Measurements from ENCODE around the gene PPFIA4. TPM values are rescaled to one million over a fixed set of nuclear protein-coding genes. Genes with fewer than 3 reads are reported as not detected.

The PPFIA4 gene
- total and polyA plus RNA-seq, 9 of the 15 experiments (the other 6 are each of a cell fraction or from before 2014, with no cell fraction given), result 0.07 to 12.0 (median 0.70) TPM

GRCh38 chr1:203096566-203096965, 70.3 kb downstream of the PPFIA4 start:
- Histone ChIP-seq H3K9me3 (replicated peaks; ENCODE audit: control insufficient read depth, insufficient read depth, low read depth, low read length) (no peaks in the 10 kb centered on the region), H3K27me3 (ENCODE audit: control insufficient read depth in 2 of 2, insufficient read depth in 2 of 2, low read length in 2 of 2) (peaks cover 9 to 13% of the 10 kb centered on the region in 2 experiments; a peak in 3 of 5 replicates), H3K4me2 (ENCODE audit: insufficient read depth, low read length) (no peak overlapping the region), H3K27ac (ENCODE audit: extremely low read depth, low read depth, low read length) (no peak overlapping the region), H3K9ac (ENCODE audit: insufficient read depth in 1 of 2, low read depth in 2 of 2, low read length in 2 of 2) (no peak overlapping the region), H2AFZ (ENCODE audit: low read depth, low read length) (no peak overlapping the region), H3K9me1 (ENCODE audit: control insufficient read depth, insufficient read depth, low read length) (no peaks in the 10 kb centered on the region), H3K4me3 (no peak overlapping the region), H3K4me1 (replicated peaks in 1 of 2; ENCODE audit: control insufficient read depth in 2 of 2, insufficient read depth in 2 of 2, low read length in 2 of 2) (no peaks in the 10 kb centered on the region), H3K79me2 (ENCODE audit: control insufficient read depth, insufficient read depth, low read length) (no peaks in the 10 kb centered on the region), H3K36me3 (ENCODE audit: control insufficient read depth, insufficient read depth, low read length) (no peaks in the 10 kb centered on the region), H4K20me1 (replicated peaks; ENCODE audit: control insufficient read depth, insufficient read depth, low read length) (no peaks in the 10 kb centered on the region)
- no TSS peak for BruUV-seq (replicated peaks)
- in situ Hi-C loops (cut with MboI) (no loop called here), intact Hi-C loops (cut with micrococcal nuclease) (no loop called here)
- FAIRE-seq (no peak), ATAC-seq (no peak), DNase-seq (ENCODE audit: extremely low read depth in 1 of 4, low spot score in 3 of 4) (no peak)
- TF ChIP-seq TCF3 (CRISPR knock-in tag; IDR thresholded peaks at IDR 0.05) (no peak), RFX7 (CRISPR knock-in tag; IDR thresholded peaks at IDR 0.05) (no peak), ZEB2 (IDR thresholded peaks at IDR 0.05) (no peak), REST (IDR thresholded peaks at IDR 0.05; ENCODE audit: borderline replicate concordance) (no peak), REST (CRISPR knock-in tag; IDR thresholded peaks at IDR 0.05; ENCODE audit: low read depth) (no peak), KLF10 (CRISPR knock-in tag; IDR thresholded peaks at IDR 0.05) (no peak)
- ChIA-PET POLR2A (interaction anchor here (0.5 to 0.7 kb wide), 3 partner anchors 169 to 210 kb away, joined by 3 to 5 read pairs (median 4); partner anchors contain the start of gene KLHL12), CTCF (ENCODE audit: low intra/inter-chr PET ratio) (no interaction called here)
